Progenitor cell of endocrine pancreas (in vitro differentiated cells): ENCODE measurements around the gene KCNA5. TPM values are rescaled to one million over a fixed set of nuclear protein-coding genes. Genes with fewer than 3 reads are reported as not detected.
A peak's percentile ranks its signal among the peaks of the same experiment; 100 is the strongest.

Source experiments
- DNase-seq: peaks from one replicate; pipeline ENCODE4 v3.0.0; 2021; ENCODE audit warnings: low spot score; ENCODE audit not compliant: unreplicated experiment
- H3K27ac Mint-ChIP-seq: 2 replicates; pipeline ENCODE4 v1.8.0; 2021; ENCODE audit warnings: mild to moderate bottlenecking, moderate library complexity, mixed read lengths
- H3K27me3 Mint-ChIP-seq: 2 replicates; pipeline ENCODE4 v1.8.0; 2021; ENCODE audit warnings: mixed read lengths
- H3K36me3 Mint-ChIP-seq: 2 replicates; pipeline ENCODE4 v1.8.0; 2022; ENCODE audit warnings: mixed read lengths; ENCODE audit not compliant: insufficient read depth
- H3K4me1 Mint-ChIP-seq: 2 replicates; pipeline ENCODE4 v1.8.0; 2021; ENCODE audit warnings: low read depth, mixed read lengths
- H3K4me3 Mint-ChIP-seq: 2 replicates; pipeline ENCODE4 v1.8.0; 2021; ENCODE audit warnings: low read depth, mild to moderate bottlenecking, moderate library complexity, mixed read lengths
- H3K9me3 Mint-ChIP-seq: 2 replicates; pipeline ENCODE4 v1.8.0; 2021; ENCODE audit warnings: low read depth, mixed read lengths
- total RNA-seq: library from RNA; stranded (reverse); gene quantifications from 2 replicates; pipeline ENCODE4 v1.2.1, GENCODE V29; 2021
- TF ChIP-seq, protein P1 (sequence below): fragments of 200-600 bp; sonication (generic); IDR thresholded peaks from one replicate; pipeline ENCODE4 v1.5.0; 2021; ENCODE audit warnings: antibody characterized with exemption, mild to moderate bottlenecking; ENCODE audit not compliant: unreplicated experiment

The KCNA5 gene
- total RNA-seq, 1 donor from 2014 or later, result 0.72 TPM

DNA sequence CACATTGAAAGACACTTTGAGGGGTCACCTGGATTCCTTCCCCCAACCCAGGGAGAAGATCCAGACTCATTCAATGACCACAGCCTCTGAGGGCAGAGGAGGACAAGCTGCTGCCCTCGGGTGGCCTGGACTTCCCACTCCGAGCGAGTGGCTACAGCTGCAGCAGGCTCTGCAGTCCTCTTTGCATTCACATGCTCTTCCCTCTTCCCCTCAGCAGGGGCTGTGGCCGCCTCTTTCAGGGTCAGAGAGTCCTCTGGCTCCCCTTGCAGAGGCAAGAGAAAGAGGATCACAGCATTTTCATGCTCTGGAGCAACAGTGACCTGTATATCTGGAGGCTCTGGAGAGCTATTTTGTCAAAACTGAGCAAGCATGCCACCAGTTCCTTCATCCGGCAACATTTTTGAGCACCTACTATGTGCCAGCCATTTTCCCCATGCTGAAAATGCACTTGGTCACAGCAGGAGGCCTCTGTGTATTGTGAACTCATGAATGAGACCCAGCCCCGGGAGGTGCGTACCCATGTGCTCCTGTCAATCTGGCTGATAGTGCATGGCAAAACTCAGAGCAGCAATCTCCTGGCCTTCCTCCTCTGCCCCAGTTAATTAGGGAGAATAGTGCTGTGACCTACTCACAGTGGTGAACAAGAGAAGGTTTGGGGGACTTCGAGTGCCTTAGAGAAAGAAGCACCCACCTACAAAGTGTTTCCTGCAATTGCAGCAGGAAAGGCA, 42.9 kb upstream of the KCNA5 start:
- H3K27me3 Mint-ChIP-seq, result peaks cover 71% of the 10 kb centered on the region
- TF ChIP-seq, protein P1, sequence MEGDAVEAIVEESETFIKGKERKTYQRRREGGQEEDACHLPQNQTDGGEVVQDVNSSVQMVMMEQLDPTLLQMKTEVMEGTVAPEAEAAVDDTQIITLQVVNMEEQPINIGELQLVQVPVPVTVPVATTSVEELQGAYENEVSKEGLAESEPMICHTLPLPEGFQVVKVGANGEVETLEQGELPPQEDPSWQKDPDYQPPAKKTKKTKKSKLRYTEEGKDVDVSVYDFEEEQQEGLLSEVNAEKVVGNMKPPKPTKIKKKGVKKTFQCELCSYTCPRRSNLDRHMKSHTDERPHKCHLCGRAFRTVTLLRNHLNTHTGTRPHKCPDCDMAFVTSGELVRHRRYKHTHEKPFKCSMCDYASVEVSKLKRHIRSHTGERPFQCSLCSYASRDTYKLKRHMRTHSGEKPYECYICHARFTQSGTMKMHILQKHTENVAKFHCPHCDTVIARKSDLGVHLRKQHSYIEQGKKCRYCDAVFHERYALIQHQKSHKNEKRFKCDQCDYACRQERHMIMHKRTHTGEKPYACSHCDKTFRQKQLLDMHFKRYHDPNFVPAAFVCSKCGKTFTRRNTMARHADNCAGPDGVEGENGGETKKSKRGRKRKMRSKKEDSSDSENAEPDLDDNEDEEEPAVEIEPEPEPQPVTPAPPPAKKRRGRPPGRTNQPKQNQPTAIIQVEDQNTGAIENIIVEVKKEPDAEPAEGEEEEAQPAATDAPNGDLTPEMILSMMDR, result no peak
- no peaks in the 10 kb centered on the region for H3K9me3 Mint-ChIP-seq
- H3K27ac Mint-ChIP-seq, result no peak overlapping the region
- no peaks in the 10 kb centered on the region for H3K4me1 Mint-ChIP-seq
- no peak overlapping the region for H3K4me3 Mint-ChIP-seq
- no peaks in the 10 kb centered on the region for H3K36me3 Mint-ChIP-seq
- DNase-seq, result no peak

DNA sequence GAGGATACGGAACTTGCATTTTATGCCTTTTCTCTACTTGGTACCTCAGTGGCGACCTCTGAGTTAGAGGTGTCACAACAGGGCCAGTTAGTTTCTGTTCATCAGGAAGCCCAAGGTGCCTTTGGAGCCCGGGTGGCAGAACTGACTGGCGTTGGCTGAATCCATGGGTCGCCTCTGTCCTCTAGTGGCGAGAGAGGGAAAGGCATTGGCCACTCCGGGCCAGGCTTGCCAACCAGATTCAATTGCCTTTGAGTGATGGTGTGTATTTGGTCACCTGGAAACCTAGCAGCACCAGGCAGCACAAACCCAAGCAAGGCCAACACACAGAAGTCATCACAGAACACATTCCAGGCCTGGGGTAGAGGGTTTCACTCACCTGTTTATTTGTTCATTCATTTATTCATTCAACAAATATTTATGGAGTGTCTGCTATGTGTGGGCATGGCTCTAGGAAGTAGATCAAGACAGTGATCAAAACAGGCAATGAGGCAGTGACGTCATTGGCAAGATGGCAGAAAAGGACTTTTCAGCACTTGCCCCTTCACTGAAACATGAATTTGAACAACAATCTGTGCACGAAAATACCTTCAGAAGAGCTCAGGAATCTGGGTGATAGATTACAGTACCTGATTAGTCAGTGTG, 40.5 kb upstream of the KCNA5 start:
- Mint-ChIP-seq H3K9me3 (no peaks in the 10 kb centered on the region), H3K27me3 (peaks cover 59% of the 10 kb centered on the region), H3K36me3 (no peaks in the 10 kb centered on the region), H3K4me1 (no peaks in the 10 kb centered on the region), H3K4me3 (no peak overlapping the region), H3K27ac (no peak overlapping the region)
- TF ChIP-seq, protein P1, result peak; percentile 100
- peak; percentile 79 for DNase-seq

DNA sequence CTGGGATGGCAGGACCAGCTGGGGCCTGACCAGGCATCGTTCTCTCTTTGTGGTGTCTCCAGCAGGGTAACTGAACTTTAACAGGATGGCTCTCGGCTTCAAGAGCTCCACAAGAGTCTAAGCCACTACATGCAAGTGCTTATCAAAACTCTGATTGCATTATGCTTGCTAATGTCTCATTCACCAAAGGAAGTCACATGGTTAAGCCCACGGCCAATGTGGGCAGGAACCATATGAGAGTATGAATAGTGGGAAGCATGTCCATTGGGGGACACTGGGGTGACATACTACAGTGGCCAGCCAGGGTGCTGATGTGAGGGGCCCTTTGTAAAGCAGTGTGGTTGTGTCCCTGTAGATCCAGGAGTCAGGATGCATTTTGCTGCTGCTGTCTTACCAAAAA, 35.0 kb upstream of the KCNA5 start:
- Mint-ChIP-seq H3K27me3 (peaks cover 42% of the 10 kb centered on the region), H3K9me3 (no peaks in the 10 kb centered on the region), H3K36me3 (no peaks in the 10 kb centered on the region), H3K4me1 (no peaks in the 10 kb centered on the region), H3K27ac (no peak overlapping the region), H3K4me3 (no peak overlapping the region)
- TF ChIP-seq, protein P1, result no peak
- DNase-seq, result no peak

DNA sequence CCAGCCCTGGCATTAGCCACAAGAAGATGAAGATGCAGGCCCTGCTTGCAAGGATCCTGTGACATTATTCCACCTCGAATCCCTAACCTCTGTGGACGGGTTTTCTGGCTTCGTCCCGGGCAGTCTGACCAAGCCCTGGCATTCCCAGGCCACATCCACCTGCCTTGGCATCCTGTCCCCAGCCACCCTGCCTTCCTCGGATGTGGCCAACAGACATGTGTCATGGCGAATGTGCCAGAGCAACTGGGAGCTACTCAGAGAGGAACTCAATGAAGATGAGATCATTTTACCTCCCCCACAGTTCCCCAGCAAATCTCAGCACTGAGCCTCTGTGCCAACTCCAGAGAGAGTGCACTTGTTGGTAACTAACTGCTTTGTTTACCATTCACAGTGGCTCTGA, 33.5 kb upstream of the KCNA5 start:
- H3K4me1 Mint-ChIP-seq, result no peaks in the 10 kb centered on the region
- H3K27ac Mint-ChIP-seq, result no peak overlapping the region
- TF ChIP-seq, protein P1, result no peak
- peaks cover 48% of the 10 kb centered on the region for H3K27me3 Mint-ChIP-seq
- H3K36me3 Mint-ChIP-seq, result no peaks in the 10 kb centered on the region
- H3K4me3 Mint-ChIP-seq, result no peak overlapping the region
- no peaks in the 10 kb centered on the region for H3K9me3 Mint-ChIP-seq
- no peak for DNase-seq

DNA sequence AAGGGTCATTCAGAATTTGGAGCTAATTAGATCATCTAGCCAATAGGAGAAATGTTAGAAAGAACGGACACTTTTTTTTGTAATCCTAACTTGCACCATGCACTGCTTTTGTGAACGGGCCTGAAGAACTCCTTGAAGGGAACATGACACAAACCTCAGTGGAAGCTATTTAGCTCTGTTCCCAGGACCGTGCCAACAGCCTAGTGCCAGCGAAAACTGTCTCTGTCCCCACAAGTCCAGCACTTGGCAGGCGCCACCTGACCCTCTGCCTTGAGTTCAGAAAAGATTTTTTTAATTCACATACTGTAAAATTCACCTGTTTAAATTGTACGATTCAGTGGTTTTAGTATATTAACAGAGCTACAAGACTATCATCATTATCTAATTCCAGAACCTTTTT, 31.3 kb upstream of the KCNA5 start:
- no peak for DNase-seq
- H3K4me3 Mint-ChIP-seq, result no peak overlapping the region
- TF ChIP-seq, protein P1, result no peak
- no peaks in the 10 kb centered on the region for H3K36me3 Mint-ChIP-seq
- H3K27me3 Mint-ChIP-seq, result peaks cover 57% of the 10 kb centered on the region
- no peaks in the 10 kb centered on the region for H3K4me1 Mint-ChIP-seq
- no peaks in the 10 kb centered on the region for H3K9me3 Mint-ChIP-seq
- H3K27ac Mint-ChIP-seq, result no peak overlapping the region
